ENCODE data around the gene TBC1D8. TPM values are rescaled to one million over a fixed set of nuclear protein-coding genes. Genes with fewer than 3 reads are reported as not detected.

Gene TBC1D8
- total and polyA plus RNA-seq, 2 of the 8 experiments (the other 6 are each of a cell fraction or from before 2014, with no cell fraction given) = 20.8 to 21.8 TPM

GRCh38 chr2:101162561-101163330 is 11.6 kb upstream of the TBC1D8 start (continued):
- peak in 1 of 2 experiments; percentile 71; a peak in 1 of 3 replicates for TF ChIP-seq EP300 (IDR thresholded peaks at IDR 0.05; ENCODE audit: borderline replicate concordance in 1 of 2, low read depth in 2 of 2, low read length in 2 of 2)
- TF ChIP-seq RAD21 (IDR thresholded peaks at IDR 0.05 in 1 of 2, conservative IDR thresholded peaks at IDR 0.05 in 1 of 2; ENCODE audit: low read depth in 2 of 2, low read length in 2 of 2) = no peak
- TF ChIP-seq ZNF274 (IDR thresholded peaks at IDR 0.05; ENCODE audit: borderline replicate concordance, extremely low read depth, low read length) = no peak
